HepG2 (cell line): ENCODE results near the gene CFAP221. TPM values are rescaled to one million over a fixed set of nuclear protein-coding genes. Genes with fewer than 3 reads are reported as not detected.

ENCODE experiments used
- ARNTL ChIP-seq: sonication (generic); formaldehyde crosslinking; IDR thresholded peaks from 2 replicates; pipeline ENCODE4 v1.4.0; 2020; ENCODE audit warnings: mild to moderate bottlenecking, missing genetic modification reagents
- FLYWCH1 ChIP-seq: sonication (generic); formaldehyde crosslinking; IDR thresholded peaks from 2 replicates; pipeline ENCODE4 v1.8.1; 2023; ENCODE audit warnings: mild to moderate bottlenecking, missing genetic modification reagents
- FOXC1 ChIP-seq: sonication (generic); formaldehyde crosslinking; IDR thresholded peaks from 2 replicates; pipeline ENCODE4 v1.8.0; 2022; ENCODE audit warnings: mild to moderate bottlenecking, missing genetic modification reagents, borderline replicate concordance
- FOXM1 ChIP-seq: sonication (generic); formaldehyde crosslinking; IDR thresholded peaks from 2 replicates; pipeline ENCODE4 v1.5.0; 2020; ENCODE audit warnings: missing genetic modification reagents
- RFX1 ChIP-seq: fragments of 450-650 bp; IDR thresholded peaks from 2 replicates; pipeline ENCODE4 v1.6.1; 2017
- SALL2 ChIP-seq: sonication (generic); formaldehyde crosslinking; IDR thresholded peaks from 2 replicates; pipeline ENCODE4 v1.8.1; 2023; ENCODE audit warnings: mild to moderate bottlenecking, missing genetic modification reagents, inconsistent platforms
- SAP130 ChIP-seq: IDR thresholded peaks from 2 replicates; pipeline ENCODE4 v1.6.1; 2016; ENCODE audit warnings: low read depth
- SOX6 ChIP-seq, 2 experiments: fragments of 450-650 bp in 1 of 2; sonication (generic) in 1 of 2; formaldehyde crosslinking in 1 of 2; IDR thresholded peaks; 2 replicates each; pipeline versions ENCODE4 v1.4.0 to v1.6.1; 2017 to 2020; ENCODE audit warnings: antibody characterized with exemption in 1 of 2, mild to moderate bottlenecking in 1 of 2, missing genetic modification reagents in 1 of 2
- ZFP82 ChIP-seq: sonication (generic); formaldehyde crosslinking; IDR thresholded peaks from 2 replicates; pipeline ENCODE4 v1.5.1; 2020; ENCODE audit warnings: mild to moderate bottlenecking, missing genetic modification reagents, borderline replicate concordance
- ZNF331 ChIP-seq: sonication (generic); formaldehyde crosslinking; IDR thresholded peaks from 2 replicates; pipeline ENCODE4 v1.4.0; 2020; ENCODE audit warnings: missing genetic modification reagents
- ZNF616 ChIP-seq: sonication (generic); formaldehyde crosslinking; IDR thresholded peaks from 2 replicates; pipeline ENCODE4 v1.5.0; 2020; ENCODE audit warnings: low read depth, mild to moderate bottlenecking, missing genetic modification reagents
- ZSCAN21 ChIP-seq: sonication (generic); formaldehyde crosslinking; IDR thresholded peaks from 2 replicates; pipeline ENCODE4 v1.8.0; 2022; ENCODE audit warnings: mild to moderate bottlenecking, missing genetic modification reagents, moderate library complexity, borderline replicate concordance
- polyA plus RNA-seq, 8 experiments: library from polyadenylated mRNA; depleted of rRNA in 3 of 8; stranded (reverse) in 7 of 8; unstranded in 1 of 8; fragments of >200 nt; fragmentation: Illumina TruSeq in 4 of 8; extraction: Trizol in 4 of 8; gene quantifications; 2 replicates each; pipeline versions ENCODE4 v1.2.1 to v1.2.3, GENCODE V29; 2011 to 2016; ENCODE audit warnings: low read depth in 4 of 8, missing spikeins in 1 of 8, mixed read lengths in 1 of 8; ENCODE audit not compliant: insufficient read depth in 1 of 8
- total RNA-seq, 5 experiments: library from RNA; depleted of rRNA; stranded (reverse); fragments of >200 nt; fragmentation: Illumina TruSeq; extraction: Trizol; gene quantifications; 2 replicates each; pipeline ENCODE4 v1.2.3, GENCODE V29; 2016; ENCODE audit warnings: low read depth in 1 of 5
- TF ChIP-seq, protein P1 (sequence below): sonication (generic); formaldehyde crosslinking; IDR thresholded peaks from 2 replicates; pipeline ENCODE4 v1.5.1; 2020; ENCODE audit warnings: missing genetic modification reagents, mild to moderate bottlenecking, borderline replicate concordance
- TF ChIP-seq, protein P2 (sequence below): IDR thresholded peaks from 2 replicates; pipeline ENCODE4 v1.6.1; 2016
- TF ChIP-seq, protein P3 (sequence below): IDR thresholded peaks from 2 replicates; pipeline ENCODE4 v1.6.1; 2016; ENCODE audit warnings: mild to moderate bottlenecking, missing biosample characterization, missing genetic modification reagents
- TF ChIP-seq, protein P4 (sequence below): sonication (generic); formaldehyde crosslinking; conservative IDR thresholded peaks from 2 replicates; pipeline ENCODE4 v1.4.0; 2020; ENCODE audit warnings: missing genetic modification reagents
- TF ChIP-seq, protein P5 (sequence below): sonication (generic); formaldehyde crosslinking; IDR thresholded peaks from 2 replicates; pipeline ENCODE4 v1.5.0; 2020; ENCODE audit warnings: missing genetic modification reagents, mild to moderate bottlenecking, borderline replicate concordance
- TF ChIP-seq, protein P6 (sequence below): IDR thresholded peaks from 2 replicates; pipeline ENCODE4 v1.6.1; 2018; ENCODE audit warnings: missing genetic modification reagents, mild to moderate bottlenecking, missing compliant biosample characterization
- TF ChIP-seq, protein P7 (sequence below): sonication (generic); formaldehyde crosslinking; IDR thresholded peaks from 2 replicates; pipeline ENCODE4 v1.8.0; 2022; ENCODE audit warnings: missing genetic modification reagents, mild to moderate bottlenecking, moderate library complexity, borderline replicate concordance

CFAP221 gene
- total and polyA plus RNA-seq, 2 of the 13 experiments (the other 11 are each of a cell fraction or from before 2014, with no cell fraction given), result not detected

DNA sequence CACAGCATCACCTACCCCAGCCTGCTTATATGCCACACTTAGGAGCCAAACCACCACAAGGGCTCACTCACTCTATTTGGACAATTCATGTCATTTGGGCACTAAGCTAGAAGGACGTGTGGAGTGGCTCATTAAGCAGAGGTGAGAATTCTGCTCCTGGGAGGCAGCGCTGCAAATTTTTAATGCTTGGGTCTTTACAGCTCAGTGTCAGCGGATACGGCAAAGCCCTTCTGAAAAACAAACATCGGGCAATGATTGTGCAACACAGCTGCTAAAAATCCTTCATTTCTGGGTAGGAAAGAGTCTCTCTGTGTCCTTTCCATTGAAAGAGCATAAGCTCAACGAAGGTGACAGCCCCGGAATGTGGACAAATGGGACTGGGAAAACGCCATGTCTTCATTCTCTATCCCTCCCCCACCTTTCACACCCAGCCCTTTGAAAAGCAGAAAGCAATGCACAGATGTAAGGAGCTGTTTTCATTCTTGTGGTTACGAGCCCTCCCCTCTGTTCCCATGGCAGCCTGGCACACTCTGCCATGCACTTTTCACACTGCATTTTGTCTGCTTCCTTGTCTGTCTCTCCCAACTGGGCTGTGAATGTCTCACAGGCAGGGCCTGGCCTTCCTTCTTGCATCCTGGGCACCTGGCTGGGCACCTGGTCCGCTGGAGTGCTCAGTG lies 150.7 kb downstream of the CFAP221 start (continued):
- peak; percentile 36; the same call in 1 of the 2 replicates for TF ChIP-seq RFX1
- TF ChIP-seq FOXC1 (CRISPR knock-in tag), result 0 out of 2 replicates have a peak, but pooled peaks have one; percentile 10
- TF ChIP-seq, protein P1, sequence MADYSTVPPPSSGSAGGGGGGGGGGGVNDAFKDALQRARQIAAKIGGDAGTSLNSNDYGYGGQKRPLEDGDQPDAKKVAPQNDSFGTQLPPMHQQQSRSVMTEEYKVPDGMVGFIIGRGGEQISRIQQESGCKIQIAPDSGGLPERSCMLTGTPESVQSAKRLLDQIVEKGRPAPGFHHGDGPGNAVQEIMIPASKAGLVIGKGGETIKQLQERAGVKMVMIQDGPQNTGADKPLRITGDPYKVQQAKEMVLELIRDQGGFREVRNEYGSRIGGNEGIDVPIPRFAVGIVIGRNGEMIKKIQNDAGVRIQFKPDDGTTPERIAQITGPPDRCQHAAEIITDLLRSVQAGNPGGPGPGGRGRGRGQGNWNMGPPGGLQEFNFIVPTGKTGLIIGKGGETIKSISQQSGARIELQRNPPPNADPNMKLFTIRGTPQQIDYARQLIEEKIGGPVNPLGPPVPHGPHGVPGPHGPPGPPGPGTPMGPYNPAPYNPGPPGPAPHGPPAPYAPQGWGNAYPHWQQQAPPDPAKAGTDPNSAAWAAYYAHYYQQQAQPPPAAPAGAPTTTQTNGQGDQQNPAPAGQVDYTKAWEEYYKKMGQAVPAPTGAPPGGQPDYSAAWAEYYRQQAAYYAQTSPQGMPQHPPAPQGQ (CRISPR knock-in tag), result no peak
- TF ChIP-seq, protein P2, sequence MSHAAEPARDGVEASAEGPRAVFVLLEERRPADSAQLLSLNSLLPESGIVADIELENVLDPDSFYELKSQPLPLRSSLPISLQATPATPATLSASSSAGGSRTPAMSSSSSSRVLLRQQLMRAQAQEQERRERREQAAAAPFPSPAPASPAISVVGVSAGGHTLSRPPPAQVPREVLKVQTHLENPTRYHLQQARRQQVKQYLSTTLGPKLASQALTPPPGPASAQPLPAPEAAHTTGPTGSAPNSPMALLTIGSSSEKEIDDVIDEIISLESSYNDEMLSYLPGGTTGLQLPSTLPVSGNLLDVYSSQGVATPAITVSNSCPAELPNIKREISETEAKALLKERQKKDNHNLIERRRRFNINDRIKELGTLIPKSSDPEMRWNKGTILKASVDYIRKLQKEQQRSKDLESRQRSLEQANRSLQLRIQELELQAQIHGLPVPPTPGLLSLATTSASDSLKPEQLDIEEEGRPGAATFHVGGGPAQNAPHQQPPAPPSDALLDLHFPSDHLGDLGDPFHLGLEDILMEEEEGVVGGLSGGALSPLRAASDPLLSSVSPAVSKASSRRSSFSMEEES (CRISPR knock-in tag), result no peak
- TF ChIP-seq ZNF331 (CRISPR knock-in tag), result no peak
- TF ChIP-seq SALL2, result no peak
- no peak for TF ChIP-seq ZNF616 (CRISPR knock-in tag)
- no peak for TF ChIP-seq ZFP82 (CRISPR knock-in tag)
- TF ChIP-seq, protein P3, sequence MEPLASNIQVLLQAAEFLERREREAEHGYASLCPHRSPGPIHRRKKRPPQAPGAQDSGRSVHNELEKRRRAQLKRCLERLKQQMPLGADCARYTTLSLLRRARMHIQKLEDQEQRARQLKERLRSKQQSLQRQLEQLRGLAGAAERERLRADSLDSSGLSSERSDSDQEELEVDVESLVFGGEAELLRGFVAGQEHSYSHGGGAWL (CRISPR knock-in tag), result no peak
- TF ChIP-seq, protein P4, sequence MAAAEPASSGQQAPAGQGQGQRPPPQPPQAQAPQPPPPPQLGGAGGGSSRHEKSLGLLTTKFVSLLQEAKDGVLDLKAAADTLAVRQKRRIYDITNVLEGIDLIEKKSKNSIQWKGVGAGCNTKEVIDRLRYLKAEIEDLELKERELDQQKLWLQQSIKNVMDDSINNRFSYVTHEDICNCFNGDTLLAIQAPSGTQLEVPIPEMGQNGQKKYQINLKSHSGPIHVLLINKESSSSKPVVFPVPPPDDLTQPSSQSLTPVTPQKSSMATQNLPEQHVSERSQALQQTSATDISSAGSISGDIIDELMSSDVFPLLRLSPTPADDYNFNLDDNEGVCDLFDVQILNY (CRISPR knock-in tag), result no peak
- TF ChIP-seq, protein P5, sequence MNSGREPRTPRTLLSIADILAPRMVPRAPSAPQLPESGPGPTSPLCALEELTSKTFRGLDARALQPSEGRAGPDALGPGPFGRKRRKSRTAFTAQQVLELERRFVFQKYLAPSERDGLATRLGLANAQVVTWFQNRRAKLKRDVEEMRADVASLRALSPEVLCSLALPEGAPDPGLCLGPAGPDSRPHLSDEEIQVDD (CRISPR knock-in tag), result no peak
- TF ChIP-seq, protein P6, sequence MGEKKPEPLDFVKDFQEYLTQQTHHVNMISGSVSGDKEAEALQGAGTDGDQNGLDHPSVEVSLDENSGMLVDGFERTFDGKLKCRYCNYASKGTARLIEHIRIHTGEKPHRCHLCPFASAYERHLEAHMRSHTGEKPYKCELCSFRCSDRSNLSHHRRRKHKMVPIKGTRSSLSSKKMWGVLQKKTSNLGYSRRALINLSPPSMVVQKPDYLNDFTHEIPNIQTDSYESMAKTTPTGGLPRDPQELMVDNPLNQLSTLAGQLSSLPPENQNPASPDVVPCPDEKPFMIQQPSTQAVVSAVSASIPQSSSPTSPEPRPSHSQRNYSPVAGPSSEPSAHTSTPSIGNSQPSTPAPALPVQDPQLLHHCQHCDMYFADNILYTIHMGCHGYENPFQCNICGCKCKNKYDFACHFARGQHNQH (CRISPR knock-in tag), result no peak
- no peak for TF ChIP-seq SAP130 (CRISPR knock-in tag)
- no peak for TF ChIP-seq FOXM1 (CRISPR knock-in tag)
- TF ChIP-seq ARNTL (CRISPR knock-in tag), result no peak
- TF ChIP-seq, protein P7, sequence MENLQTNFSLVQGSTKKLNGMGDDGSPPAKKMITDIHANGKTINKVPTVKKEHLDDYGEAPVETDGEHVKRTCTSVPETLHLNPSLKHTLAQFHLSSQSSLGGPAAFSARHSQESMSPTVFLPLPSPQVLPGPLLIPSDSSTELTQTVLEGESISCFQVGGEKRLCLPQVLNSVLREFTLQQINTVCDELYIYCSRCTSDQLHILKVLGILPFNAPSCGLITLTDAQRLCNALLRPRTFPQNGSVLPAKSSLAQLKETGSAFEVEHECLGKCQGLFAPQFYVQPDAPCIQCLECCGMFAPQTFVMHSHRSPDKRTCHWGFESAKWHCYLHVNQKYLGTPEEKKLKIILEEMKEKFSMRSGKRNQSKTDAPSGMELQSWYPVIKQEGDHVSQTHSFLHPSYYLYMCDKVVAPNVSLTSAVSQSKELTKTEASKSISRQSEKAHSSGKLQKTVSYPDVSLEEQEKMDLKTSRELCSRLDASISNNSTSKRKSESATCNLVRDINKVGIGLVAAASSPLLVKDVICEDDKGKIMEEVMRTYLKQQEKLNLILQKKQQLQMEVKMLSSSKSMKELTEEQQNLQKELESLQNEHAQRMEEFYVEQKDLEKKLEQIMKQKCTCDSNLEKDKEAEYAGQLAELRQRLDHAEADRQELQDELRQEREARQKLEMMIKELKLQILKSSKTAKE (CRISPR knock-in tag), result 0 out of 2 replicates have a peak, but pooled peaks have one; percentile 11
- TF ChIP-seq FLYWCH1 (CRISPR knock-in tag), result peak; percentile 80; the same call in 1 of the 2 replicates
- TF ChIP-seq SOX6 (IDR thresholded peaks at IDR 0.05), result no peak
- peak; percentile 21; the same call in 1 of the 2 replicates for TF ChIP-seq SOX6 (CRISPR knock-in tag; IDR thresholded peaks at IDR 0.05)
- 0 out of 2 replicates have a peak, but pooled peaks have one; percentile 35 for TF ChIP-seq ZSCAN21 (CRISPR knock-in tag)
